Mesendoderm (in vitro differentiated cells): ENCODE results near the gene BCS1L.

Experiments used
- DNase-seq: peaks from one replicate; pipeline ENCODE4 v3.0.0; 2013
- H2AK5ac ChIP-seq: 2 replicates; pipeline ENCODE4 v1.6.1; 2013; ENCODE audit warnings: low read length, inconsistent platforms
- H2BK120ac ChIP-seq: 2 replicates; pipeline ENCODE4 v1.6.1; 2013; ENCODE audit warnings: low read depth, mild to moderate bottlenecking, low read length, moderate library complexity, mixed read lengths
- H2BK15ac ChIP-seq: replicated peaks from 2 replicates; pipeline ENCODE4 v1.6.1; 2013; ENCODE audit warnings: low read depth, mild to moderate bottlenecking, moderate library complexity
- H2BK5ac ChIP-seq: 2 replicates; pipeline ENCODE4 v1.6.1; 2013; ENCODE audit warnings: low read length, inconsistent platforms
- H3K18ac ChIP-seq: 2 replicates; pipeline ENCODE4 v1.6.1; 2013; ENCODE audit warnings: mild to moderate bottlenecking, low read length, mixed read lengths
- H3K23ac ChIP-seq: one replicate; pipeline ENCODE4 v1.6.1; 2013; ENCODE audit warnings: low read length
- H3K27ac ChIP-seq: 2 replicates; pipeline ENCODE4 v1.5.1; 2013; ENCODE audit warnings: low read depth, mild to moderate bottlenecking, inconsistent platforms, low read length, moderate library complexity
- H3K27me3 ChIP-seq: 2 replicates; pipeline ENCODE4 v1.6.1; 2013; ENCODE audit warnings: low read length, control low read depth, mild to moderate bottlenecking, inconsistent platforms; ENCODE audit not compliant: insufficient read depth, poor library complexity
- H3K36me3 ChIP-seq: 2 replicates; pipeline ENCODE4 v1.6.1; 2013; ENCODE audit warnings: low read length, inconsistent platforms; ENCODE audit not compliant: control insufficient read depth, insufficient read depth
- H3K4ac ChIP-seq: one replicate; pipeline ENCODE4 v1.6.1; 2013; ENCODE audit warnings: low read depth, mild to moderate bottlenecking, low read length, moderate library complexity
- H3K4me1 ChIP-seq: 2 replicates; pipeline ENCODE4 v1.6.1; 2013; ENCODE audit warnings: low read depth, low read length, inconsistent platforms; ENCODE audit not compliant: control insufficient read depth
- H3K4me2 ChIP-seq: 2 replicates; pipeline ENCODE4 v1.6.1; 2013; ENCODE audit warnings: low read length
- H3K4me3 ChIP-seq: 2 replicates; pipeline ENCODE4 v1.5.1; 2013; ENCODE audit warnings: mild to moderate bottlenecking, low read length
- H3K56ac ChIP-seq: one replicate; pipeline ENCODE4 v1.6.1; 2013; ENCODE audit warnings: low read length
- H3K79me1 ChIP-seq: 2 replicates; pipeline ENCODE4 v1.6.1; 2013; ENCODE audit warnings: low read length, inconsistent platforms
- H3K79me2 ChIP-seq: 2 replicates; pipeline ENCODE4 v1.6.1; 2013; ENCODE audit warnings: mild to moderate bottlenecking, low read length; ENCODE audit not compliant: control insufficient read depth, insufficient read depth
- H3K9ac ChIP-seq: 2 replicates; pipeline ENCODE4 v1.6.1; 2013; ENCODE audit warnings: low read length, inconsistent platforms
- H4K5ac ChIP-seq: one replicate; pipeline ENCODE4 v1.6.1; 2013; ENCODE audit warnings: low read length
- H4K8ac ChIP-seq: one replicate; pipeline ENCODE4 v1.6.1; 2013; ENCODE audit warnings: low read depth, mild to moderate bottlenecking, control low read depth, low read length, moderate library complexity
- WGBS: extraction: QIAGEN DNeasy Blood & Tissue Kit; methylation state at CpG from one replicate; pipeline ENCODE4 v1.1.7; 2013; ENCODE audit warnings: low lambda C conversion rate, missing lambda C conversion rate; ENCODE audit not compliant: insufficient coverage; ENCODE audit errors: extremely low coverage; 5-methylcytosine and 5-hydroxymethylcytosine counted together

The BCS1L gene

GRCh38 chr2:218710687-218711549 is 51.4 kb downstream of the BCS1L start, which contains the start of gene TTLL4:
Gene TTLL4 (plus strand): TSS chr2:218710835. CDS start chr2:218737677, 26,842 bp downstream.
- H3K27me3 ChIP-seq: no peaks in the 10 kb centered on the region

GRCh38 chr2:218711550-218711929 is 52.1 kb downstream of the BCS1L start:
- Histone ChIP-seq H4K5ac (no peak overlapping the region), H2BK15ac (no peak overlapping the region), H3K9ac (peak overlapping the region; percentile 91), H3K4me1 (peaks cover 4% of the 10 kb centered on the region), H2BK5ac (no peak overlapping the region), H3K4me3 (peak overlapping the region; percentile 69), H4K8ac (peak overlapping the region; percentile 41), H3K18ac (no peak overlapping the region), H3K27me3 (no peaks in the 10 kb centered on the region), H3K56ac (peak overlapping the region; percentile 100), H3K4me2 (peak overlapping the region; percentile 88), H3K23ac (peak overlapping the region; percentile 80), H2AK5ac (no peak overlapping the region), H3K27ac (no peak overlapping the region), H3K79me2 (peaks cover 33% of the 10 kb centered on the region), H2BK120ac (no peak overlapping the region), H3K4ac (no peak overlapping the region), H3K36me3 (no peaks in the 10 kb centered on the region), H3K79me1 (peaks cover 17% of the 10 kb centered on the region)
- no peak for DNase-seq
- no CpG with 5 or more reads among the region's 5 CpGs for WGBS

More at GRCh38 chr2:218710687-218711549, 51.4 kb downstream of the BCS1L start, which contains the start of gene TTLL4:
- peak within 1 kb of the TSS; percentile 69 for H3K4me3 ChIP-seq
- no peaks in the 10 kb centered on the region for H3K36me3 ChIP-seq
- H3K4me2 ChIP-seq: peak within 1 kb of the TSS; percentile 88
- peak within 1 kb of the TSS; percentile 77 for H3K18ac ChIP-seq
- H3K79me2 ChIP-seq: peaks cover 33% of the 10 kb centered on the region
- H3K4ac ChIP-seq: peak within 1 kb of the TSS; percentile 28
- no CpG with 5 or more reads among the region's 74 CpGs for WGBS
- no peak within 1 kb of the TSS for H4K8ac ChIP-seq
- peak within 1 kb of the TSS; percentile 5 for H2BK5ac ChIP-seq
- peaks cover 17% of the 10 kb centered on the region for H3K79me1 ChIP-seq
- no peak within 1 kb of the TSS for H2BK120ac ChIP-seq
- H3K27ac ChIP-seq: peak within 1 kb of the TSS; percentile 60
- H2AK5ac ChIP-seq: no peak within 1 kb of the TSS
- H2BK15ac ChIP-seq: no peak within 1 kb of the TSS
- peak within 1 kb of the TSS; percentile 100 for H3K56ac ChIP-seq
- H3K9ac ChIP-seq: peak within 1 kb of the TSS; percentile 91
- peak; percentile 97 for DNase-seq
- peak within 1 kb of the TSS; percentile 94 for H3K23ac ChIP-seq
- H4K5ac ChIP-seq: no peak within 1 kb of the TSS
- H3K4me1 ChIP-seq: peaks cover 4% of the 10 kb centered on the region
